Common myeloid progenitor, CD34-positive (primary cell): ENCODE measurements around the gene EIF6.
"Not testable (repeated sequence)": the region's sequence is repeated elsewhere in the genome, so short reads cannot be mapped to it uniquely, and the experiment has no call there.

Source experiments
- CTCF ChIA-PET: fragments of 350-600 bp; sonication (Branson Sonifier 250); formaldehyde crosslinking; loops from one replicate; lab custom pipeline; 2021; ENCODE audit warnings: antibody characterized with exemption; lab: Charles Lee
- POLR2A ChIA-PET: fragments of 350-600 bp; sonication (Branson Sonifier 250); formaldehyde crosslinking; loops from one replicate; lab custom pipeline; 2021; ENCODE audit warnings: antibody characterized with exemption; lab: Charles Lee
- DNase-seq, 3 donors: peaks; one replicate each; pipeline versions ENCODE4 v3.0.0 to v3.0.0-alpha.2; 2013
- H3K27ac ChIP-seq, 2 experiments: 1 replicate in 1 of 2; 2 replicates in 1 of 2; pipeline ENCODE4 v1.7.0; 2013; ENCODE audit warnings: inconsistent platforms in 2 of 2, low read length in 2 of 2, mild to moderate bottlenecking in 2 of 2, low read depth in 1 of 2, moderate library complexity in 1 of 2; ENCODE audit not compliant: severe bottlenecking in 2 of 2, insufficient read depth in 1 of 2, poor library complexity in 1 of 2
- H3K27me3 ChIP-seq, 5 experiments: replicated peaks in 2 of 5; 1 replicate in 3 of 5; 2 replicates in 2 of 5; pipeline versions ENCODE4 v1.6.1 to v1.7.0; 2013; ENCODE audit warnings: low read length in 4 of 5, mild to moderate bottlenecking in 2 of 5, moderate library complexity in 2 of 5, inconsistent platforms in 1 of 5; ENCODE audit not compliant: insufficient read depth in 5 of 5, control insufficient read depth in 4 of 5
- H3K36me3 ChIP-seq, 4 experiments: 1 replicate in 2 of 4; 2 replicates in 2 of 4; pipeline versions ENCODE4 v1.6.1 to v1.7.0; 2013; ENCODE audit warnings: low read length in 3 of 4, control low read depth in 1 of 4, mild to moderate bottlenecking in 1 of 4; ENCODE audit not compliant: control insufficient read depth in 4 of 4, insufficient read depth in 4 of 4
- H3K4me1 ChIP-seq, 4 experiments: 1 replicate in 3 of 4; 2 replicates in 1 of 4; pipeline versions ENCODE4 v1.6.1 to v1.7.1; 2013; ENCODE audit warnings: low read length in 3 of 4, mild to moderate bottlenecking in 3 of 4, control low read depth in 1 of 4, inconsistent platforms in 1 of 4, moderate library complexity in 1 of 4; ENCODE audit not compliant: control insufficient read depth in 4 of 4, insufficient read depth in 4 of 4; ENCODE audit errors: control extremely low read depth in 1 of 4
- H3K4me3 ChIP-seq, 7 experiments: 1 replicate in 4 of 7; 2 replicates in 3 of 7; pipeline versions ENCODE4 v1.5.1 to v1.7.0; 2013; ENCODE audit warnings: mild to moderate bottlenecking in 7 of 7, low read length in 6 of 7, moderate library complexity in 6 of 7, inconsistent platforms in 2 of 7, low read depth in 2 of 7, control low read depth in 1 of 7; ENCODE audit not compliant: insufficient read depth in 4 of 7, control insufficient read depth in 1 of 7; ENCODE audit errors: extremely low read depth in 1 of 7
- H3K9me3 ChIP-seq, 5 experiments: 1 replicate in 4 of 5; 2 replicates in 1 of 5; pipeline versions ENCODE4 v1.6.1 to v1.7.1; 2013; ENCODE audit warnings: low read length in 4 of 5, mild to moderate bottlenecking in 2 of 5, inconsistent platforms in 1 of 5, low read depth in 1 of 5, moderate library complexity in 1 of 5; ENCODE audit not compliant: control insufficient read depth in 4 of 5, insufficient read depth in 2 of 5; ENCODE audit errors: control extremely low read depth in 1 of 5
- WGBS: methylation state at CpG from one replicate; pipeline ENCODE4 v1.1.5; 2013; ENCODE audit not compliant: insufficient coverage; 5-methylcytosine and 5-hydroxymethylcytosine counted together

Gene EIF6

GRCh38 chr20:35319192-35319870 is 34.8 kb upstream of the EIF6 start:
- WGBS, result 98% methylated on average over 4 of the region's 5 CpGs
- Histone ChIP-seq H3K27ac (no peak overlapping the region), H3K27me3 (no peaks in the 10 kb centered on the region), H3K36me3 (peaks cover 0 to 5% (median under 1%) of the 10 kb centered on the region in 4 experiments), H3K4me1 (peaks cover 0 to 16% (median 13%) of the 10 kb centered on the region in 4 experiments), H3K4me3 (no peak overlapping the region), H3K9me3 (no peaks in the 10 kb centered on the region)
- DNase-seq, result no peak
- ChIA-PET CTCF (interaction anchor here (0.7 to 2.7 kb wide), 4 partner anchors 10 to 75 kb away, joined by 3 to 16 read pairs (median 4); no protein-coding TSS in a partner anchor), POLR2A (no interaction called here)

DNA sequence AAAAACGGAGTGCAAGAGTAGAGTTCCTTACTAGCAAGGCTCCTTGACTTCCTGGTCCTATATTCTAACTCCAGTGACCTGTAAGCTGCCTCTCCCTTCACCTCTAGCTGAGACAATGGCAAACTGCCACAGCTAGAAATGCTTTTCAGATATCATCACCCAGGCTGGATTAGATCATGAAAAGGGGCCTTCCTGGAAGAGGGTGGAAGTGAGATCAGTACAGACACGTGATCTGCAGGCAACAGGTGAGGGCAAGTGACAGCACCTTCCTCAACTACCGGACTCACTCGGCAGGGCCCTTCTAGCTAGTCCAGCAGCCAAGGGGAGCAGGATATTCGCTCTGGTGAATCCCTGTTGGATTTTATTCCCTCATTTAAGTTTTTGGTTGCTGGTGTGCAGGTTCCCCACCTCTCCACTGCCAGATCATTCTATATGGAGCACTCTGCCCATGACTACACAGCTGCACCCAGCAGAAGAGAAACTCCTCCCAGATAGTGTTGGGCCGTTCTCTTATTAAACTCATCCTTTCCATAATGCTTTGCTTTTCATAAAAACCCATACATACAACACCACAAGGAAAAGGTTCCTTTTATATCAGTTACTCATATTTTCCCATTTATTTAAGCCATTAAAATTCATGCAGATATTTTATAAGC is 34.1 kb upstream of the EIF6 start:
- Histone ChIP-seq H3K27me3 (no peaks in the 10 kb centered on the region), H3K9me3 (no peaks in the 10 kb centered on the region), H3K4me3 (no peak overlapping the region), H3K27ac (no peak overlapping the region), H3K4me1 (peaks cover 0 to 16% (median 13%) of the 10 kb centered on the region in 4 experiments), H3K36me3 (peaks cover 0 to 5% (median 2%) of the 10 kb centered on the region in 4 experiments)
- ChIA-PET CTCF (interaction anchor here (0.7 to 2.7 kb wide), 4 partner anchors 11 to 76 kb away, joined by 3 to 16 read pairs (median 4); no protein-coding TSS in a partner anchor), POLR2A (no interaction called here)
- WGBS, result 95% methylated on average over 4 of the region's 6 CpGs
- DNase-seq, result no peak

GRCh38 chr20:35317416-35318210 is 33.0 kb upstream of the EIF6 start:
- POLR2A ChIA-PET, result no interaction called here
- WGBS, result 100% methylated on average over 5 of the region's 5 CpGs
- no peak for DNase-seq

GRCh38 chr20:35316086-35316485 is 31.5 kb upstream of the EIF6 start:
- 93% methylated on average over 2 of the region's 2 CpGs for WGBS
- peaks cover 0 to 10% (median 2%) of the 10 kb centered on the region in 4 experiments for H3K36me3 ChIP-seq
- DNase-seq, result no peak
- H3K9me3 ChIP-seq, result no peaks in the 10 kb centered on the region
- POLR2A ChIA-PET, result no interaction called here
- H3K4me3 ChIP-seq, result no peak overlapping the region
- H3K4me1 ChIP-seq, result peaks cover 0 to 21% (median 18%) of the 10 kb centered on the region in 4 experiments
- H3K27me3 ChIP-seq, result no peaks in the 10 kb centered on the region
- no peak overlapping the region for H3K27ac ChIP-seq
- CTCF ChIA-PET, result interaction anchor here (1.0 kb wide), 1 partner anchor 11 kb away, joined by 3 read pairs; no protein-coding TSS in a partner anchor

More at GRCh38 chr20:35317416-35318210, 33.0 kb upstream of the EIF6 start:
- Histone ChIP-seq H3K36me3 (peaks cover 0 to 6% (median 2%) of the 10 kb centered on the region in 4 experiments), H3K27ac (no peak overlapping the region), H3K9me3 (no peaks in the 10 kb centered on the region), H3K27me3 (no peaks in the 10 kb centered on the region), H3K4me1 (peaks cover 0 to 17% (median 13%) of the 10 kb centered on the region in 4 experiments), H3K4me3 (no peak overlapping the region)
- CTCF ChIA-PET, result interaction anchor here (1.6 to 2.7 kb wide), 3 partner anchors 10 to 14 kb away, joined by 4 to 16 read pairs (median 5); no protein-coding TSS in a partner anchor

GRCh38 chr20:35315632-35316020 is 31.1 kb upstream of the EIF6 start:
- H3K4me1 ChIP-seq, result peaks cover 0 to 21% (median 18%) of the 10 kb centered on the region in 4 experiments
- H3K9me3 ChIP-seq, H3K27me3 ChIP-seq, H3K4me3 ChIP-seq, DNase-seq, POLR2A ChIA-PET: not testable (repeated sequence)
- peak overlapping the region in 1 of 2 experiments; percentile 1 for H3K27ac ChIP-seq
- 100% methylated on average over 5 of the region's 7 CpGs for WGBS
- H3K36me3 ChIP-seq, result peaks cover 0 to 11% (median 2%) of the 10 kb centered on the region in 4 experiments
- CTCF ChIA-PET, result interaction anchor here (1.0 to 1.3 kb wide), 2 partner anchors 10 to 14 kb away, joined by 3 to 5 read pairs; no protein-coding TSS in a partner anchor

GRCh38 chr20:35314816-35315631 is 30.5 kb upstream of the EIF6 start:
- ChIA-PET CTCF (interaction anchor here (1.3 kb wide), 1 partner anchor 15 kb away, joined by 5 read pairs; no protein-coding TSS in a partner anchor), POLR2A (no interaction called here)
- Histone ChIP-seq H3K27ac (peak overlapping the region in 1 of 2 experiments; percentile 1), H3K4me1 (peaks cover 0 to 21% (median 18%) of the 10 kb centered on the region in 4 experiments), H3K27me3 (no peaks in the 10 kb centered on the region), H3K4me3 (no peak overlapping the region), H3K9me3 (no peaks in the 10 kb centered on the region), H3K36me3 (peaks cover 0 to 13% (median 2%) of the 10 kb centered on the region in 4 experiments)
- WGBS, result 55% methylated on average over 3 of the region's 3 CpGs
- DNase-seq, result peak in 2 of 3 donors; percentile 10 to 14
